HEK293 (cell line): ENCODE results near the gene CDSN.

Experiments used
- CTCF ChIP-seq: fragments of 450-650 bp; formaldehyde crosslinking; IDR thresholded peaks from 2 replicates; pipeline ENCODE4 v1.5.1; 2016; ENCODE audit warnings: missing biosample characterization, missing genetic modification characterization
- ZNF146 ChIP-seq: fragments of 450-650 bp; formaldehyde crosslinking; IDR thresholded peaks from 2 replicates; pipeline ENCODE4 v1.5.1; 2016; ENCODE audit warnings: missing biosample characterization, missing genetic modification characterization
- ZNF629 ChIP-seq: fragments of 450-650 bp; formaldehyde crosslinking; IDR thresholded peaks from 2 replicates; pipeline ENCODE4 v1.5.1; 2017; ENCODE audit warnings: missing biosample characterization, missing genetic modification characterization
- ZNF830 ChIP-seq: fragments of 450-650 bp; IDR thresholded peaks from 2 replicates; pipeline ENCODE4 v1.5.0; 2018; ENCODE audit warnings: missing biosample characterization, missing genetic modification characterization, low read depth, mild to moderate bottlenecking, moderate library complexity

GRCh38 chr6:31154436-31154835, 34.2 kb upstream of the CDSN start:
- TF ChIP-seq ZNF629 (tag by site-specific recombination) (no peak), ZNF146 (tag by site-specific recombination) (no peak), CTCF (tag by site-specific recombination) (no peak), ZNF830 (no peak)
